A549 (cell line): Measurements from ENCODE around the gene HOXA13.

Experiments
- CTCF ChIP-seq: fragments of >200 bp; sonication (Bioruptor Twin); formaldehyde crosslinking; IDR thresholded peaks from 3 replicates; pipeline ENCODE4 v1.5.1; 2016
- EP300 ChIP-seq, 2 experiments: fragments of >200 bp; sonication (Bioruptor Twin); formaldehyde crosslinking; IDR thresholded peaks; 2 replicates in 1 of 2; 3 replicates in 1 of 2; pipeline ENCODE4 v1.6.1; 2016 to 2017
- JUN ChIP-seq, 2 experiments: fragments of >200 bp; sonication (Bioruptor Twin); formaldehyde crosslinking; IDR thresholded peaks; 2 replicates in 1 of 2; 3 replicates in 1 of 2; pipeline ENCODE4 v1.6.1; 2016 to 2017
- KDM5A ChIP-seq: fragments of 200-600 bp; sonication (generic); IDR thresholded peaks from 2 replicates; pipeline ENCODE4 v1.6.1; 2016; ENCODE audit warnings: antibody characterized with exemption, mild to moderate bottlenecking
- MAFK ChIP-seq: fragments of 450-650 bp; IDR thresholded peaks from 2 replicates; pipeline ENCODE4 v1.6.1; 2014; ENCODE audit not compliant: partially characterized antibody
- MYC ChIP-seq: IDR thresholded peaks from 2 replicates; pipeline ENCODE4 v1.6.1; 2012; ENCODE audit warnings: mild to moderate bottlenecking, inconsistent platforms, low read length, improper control_type of control experiment, borderline replicate concordance
- PBX3 ChIP-seq: IDR thresholded peaks from 2 replicates; pipeline ENCODE4 v1.6.1; 2012
- POLR2AphosphoS2 ChIP-seq: conservative IDR thresholded peaks from 2 replicates; pipeline ENCODE4 v1.6.1; 2012; ENCODE audit warnings: low read length, improper control_type of control experiment, inconsistent platforms
- RAD21 ChIP-seq, 2 experiments: fragments of >200 bp in 1 of 2; sonication (Bioruptor Twin) in 1 of 2; formaldehyde crosslinking in 1 of 2; IDR thresholded peaks in 1 of 2; conservative IDR thresholded peaks in 1 of 2; 2 replicates in 1 of 2; 3 replicates in 1 of 2; pipeline ENCODE4 v1.6.1; 2012 to 2018; ENCODE audit warnings: inconsistent platforms in 1 of 2
- SMC3 ChIP-seq: fragments of >200 bp; sonication (Bioruptor Twin); formaldehyde crosslinking; IDR thresholded peaks from 3 replicates; pipeline ENCODE4 v1.6.1; 2018; ENCODE audit warnings: inconsistent platforms

GRCh38 chr7:27202018-27202861 is 2.3 kb upstream of the HOXA13 start:
- TF ChIP-seq RAD21 (conservative IDR thresholded peaks at IDR 0.05 in 1 of 2, IDR thresholded peaks at IDR 0.05 in 1 of 2) (no peak), PBX3 (no peak), POLR2AphosphoS2 (no peak), CTCF (no peak), EP300 (IDR thresholded peaks at IDR 0.05) (no peak), JUN (IDR thresholded peaks at IDR 0.05) (no peak), MAFK (no peak), SMC3 (no peak), MYC (no peak), KDM5A (no peak)
